H1 (cell line): ENCODE results near the gene GPHA2. TPM values are rescaled to one million over a fixed set of nuclear protein-coding genes. Genes with fewer than 3 reads are reported as not detected.

Experiments
- CTCF ChIA-PET: fragments of 300-600 bp; sonication (Branson Sonifier 250); formaldehyde crosslinking; loops from one replicate; lab custom pipeline; 2021; ENCODE audit not compliant: partially characterized antibody; lab: Charles Lee
- POLR2A ChIA-PET: fragments of 300-600 bp; sonication (Branson Sonifier 250); formaldehyde crosslinking; loops from one replicate; lab custom pipeline; 2021; ENCODE audit warnings: inconsistent platforms; ENCODE audit not compliant: partially characterized antibody; lab: Charles Lee
- DNase-seq, 2 experiments: peaks; one replicate each; pipeline versions ENCODE4 v3.0.0 to v3.0.0-alpha.2; 2010 to 2022; ENCODE audit warnings: low spot score in 2 of 2, low read depth in 1 of 2, mixed read lengths in 1 of 2
- FAIRE-seq: peaks from 2 replicates; lab custom pipeline; 2011; peaks lifted over from hg19 to GRCh38; lab: Jason Lieb, UNC
- H2AFZ ChIP-seq: 2 replicates; pipeline ENCODE4 v1.8.1; 2012; ENCODE audit warnings: low read length, inconsistent platforms
- H2AK5ac ChIP-seq: 2 replicates; pipeline ENCODE4 v1.6.1; 2013; ENCODE audit warnings: low read depth, low read length
- H2BK120ac ChIP-seq: replicated peaks from 2 replicates; pipeline ENCODE3; 2013; ENCODE audit warnings: low read depth, low read length, inconsistent platforms
- H2BK12ac ChIP-seq: 2 replicates; pipeline ENCODE4 v1.6.1; 2013; ENCODE audit warnings: low read depth, low read length
- H2BK15ac ChIP-seq: 2 replicates; pipeline ENCODE4 v1.6.1; 2013; ENCODE audit warnings: low read length
- H2BK20ac ChIP-seq: 2 replicates; pipeline ENCODE4 v1.6.1; 2013; ENCODE audit warnings: low read length
- H2BK5ac ChIP-seq: 2 replicates; pipeline ENCODE4 v1.6.1; 2013; ENCODE audit warnings: low read depth, low read length
- H3K14ac ChIP-seq: 2 replicates; pipeline ENCODE4 v1.6.1; 2013; ENCODE audit warnings: inconsistent platforms; ENCODE audit not compliant: insufficient read length
- H3K18ac ChIP-seq: 2 replicates; pipeline ENCODE4 v1.6.1; 2013; ENCODE audit warnings: low read length; ENCODE audit errors: extremely low read depth
- H3K23ac ChIP-seq: 2 replicates; pipeline ENCODE4 v1.6.1; 2013; ENCODE audit warnings: inconsistent platforms; ENCODE audit not compliant: insufficient read length
- H3K23me2 ChIP-seq: 2 replicates; pipeline ENCODE4 v1.6.1; 2013; ENCODE audit warnings: low read depth, low read length
- H3K27ac ChIP-seq: 2 replicates; pipeline ENCODE4 v1.6.1; 2011; ENCODE audit warnings: low read depth, low read length, inconsistent platforms
- H3K27me3 ChIP-seq, 4 experiments: replicated peaks in 1 of 4; 1 replicate in 1 of 4; 2 replicates in 3 of 4; pipeline versions ENCODE4 v1.6.1 to v1.8.1; 2011 to 2013; ENCODE audit warnings: low read length in 3 of 4, mild to moderate bottlenecking in 3 of 4, inconsistent platforms in 2 of 4, mixed read lengths in 2 of 4, moderate library complexity in 1 of 4; ENCODE audit not compliant: control insufficient read depth in 3 of 4, insufficient read depth in 3 of 4; ENCODE audit errors: extremely low read depth in 1 of 4
- H3K36me3 ChIP-seq, 4 experiments: 2 replicates each; pipeline versions ENCODE4 v1.6.1 to v1.8.1; 2011 to 2013; ENCODE audit warnings: mild to moderate bottlenecking in 4 of 4, low read length in 3 of 4, moderate library complexity in 2 of 4, control low read depth in 1 of 4, inconsistent platforms in 1 of 4; ENCODE audit not compliant: insufficient read depth in 4 of 4, control insufficient read depth in 2 of 4
- H3K4ac ChIP-seq: replicated peaks from 2 replicates; pipeline ENCODE3; 2013; ENCODE audit warnings: low read length, low read depth, mixed read lengths, inconsistent platforms; ENCODE audit not compliant: insufficient read length
- H3K4me1 ChIP-seq, 4 experiments: replicated peaks in 1 of 4; 1 replicate in 1 of 4; 2 replicates in 3 of 4; pipeline versions ENCODE4 v1.6.1 to v1.8.1; 2011 to 2013; ENCODE audit warnings: low read length in 3 of 4, inconsistent platforms in 2 of 4, mixed read lengths in 1 of 4; ENCODE audit not compliant: insufficient read depth in 4 of 4, control insufficient read depth in 3 of 4
- H3K4me2 ChIP-seq, 2 experiments: 2 replicates each; pipeline versions ENCODE4 v1.6.1 to v1.8.1; 2011 to 2013; ENCODE audit warnings: low read depth in 2 of 2, low read length in 2 of 2, control low read depth in 1 of 2, inconsistent platforms in 1 of 2, mild to moderate bottlenecking in 1 of 2; ENCODE audit not compliant: insufficient read depth in 1 of 2
- H3K4me3 ChIP-seq, 4 experiments: fragments of 200-600, 300-600 bp in 1 of 4; sonication (generic), shearing (Covaris generic), sonication (Bioruptor Twin) in 1 of 4; 2 replicates each; pipeline versions ENCODE4 v1.5.1 to v1.8.1; 2011 to 2016; ENCODE audit warnings: low read length in 4 of 4, low read depth in 3 of 4, control low read depth in 2 of 4, inconsistent platforms in 2 of 4, mild to moderate bottlenecking in 2 of 4, mixed read lengths in 1 of 4, moderate library complexity in 1 of 4; ENCODE audit not compliant: insufficient read depth in 2 of 4; ENCODE audit errors: extremely low read depth in 1 of 4
- H3K56ac ChIP-seq: replicated peaks from 2 replicates; pipeline ENCODE3; 2013; ENCODE audit warnings: low read depth, mild to moderate bottlenecking, mixed read lengths, low read length, inconsistent platforms; ENCODE audit not compliant: insufficient read length
- H3K79me1 ChIP-seq: 2 replicates; pipeline ENCODE4 v1.6.1; 2013; ENCODE audit warnings: low read depth, low read length, control low read depth
- H3K79me2 ChIP-seq, 2 experiments: 2 replicates each; pipeline versions ENCODE4 v1.6.1 to v1.8.1; 2012 to 2013; ENCODE audit warnings: low read length in 2 of 2, mild to moderate bottlenecking in 2 of 2, inconsistent platforms in 1 of 2; ENCODE audit not compliant: insufficient read depth in 2 of 2, control insufficient read depth in 1 of 2
- H3K9ac ChIP-seq, 4 experiments: replicated peaks in 1 of 4; 1 replicate in 1 of 4; 2 replicates in 3 of 4; pipeline versions ENCODE4 v1.6.1 to v1.8.1; 2011 to 2013; ENCODE audit warnings: low read depth in 3 of 4, low read length in 3 of 4, control low read depth in 2 of 4, mild to moderate bottlenecking in 2 of 4, moderate library complexity in 2 of 4, inconsistent platforms in 1 of 4; ENCODE audit errors: extremely low read depth in 1 of 4
- H3K9me3 ChIP-seq, 2 experiments: 2 replicates each; pipeline versions ENCODE4 v1.6.1 to v1.8.1; 2012 to 2013; ENCODE audit warnings: mild to moderate bottlenecking in 2 of 2, moderate library complexity in 2 of 2, control low read depth in 1 of 2, inconsistent platforms in 1 of 2, low read depth in 1 of 2, low read length in 1 of 2, mixed read lengths in 1 of 2; ENCODE audit not compliant: insufficient read depth in 2 of 2
- H4K20me1 ChIP-seq, 2 experiments: replicated peaks in 1 of 2; 2 replicates each; pipeline versions ENCODE3 to v1.8.1; 2011 to 2013; ENCODE audit warnings: inconsistent platforms in 2 of 2, low read length in 2 of 2, mild to moderate bottlenecking in 1 of 2; ENCODE audit not compliant: insufficient read depth in 2 of 2, control insufficient read depth in 1 of 2
- H4K5ac ChIP-seq: 2 replicates; pipeline ENCODE4 v1.6.1; 2013; ENCODE audit warnings: low read length, low read depth, mixed read lengths, inconsistent platforms; ENCODE audit not compliant: insufficient read length
- H4K8ac ChIP-seq: 2 replicates; pipeline ENCODE4 v1.8.0; 2013; ENCODE audit warnings: mild to moderate bottlenecking, moderate library complexity, low read length, inconsistent platforms; ENCODE audit not compliant: insufficient read depth; ENCODE audit errors: extremely low read depth
- H4K91ac ChIP-seq: replicated peaks from 2 replicates; pipeline ENCODE3; 2013; ENCODE audit warnings: low read length, mixed read lengths, inconsistent platforms; ENCODE audit not compliant: insufficient read length
- GTF2F1 ChIP-seq: IDR thresholded peaks from 2 replicates; pipeline ENCODE4 v1.6.1; 2012; ENCODE audit warnings: low read depth, low read length, improper control_type of control experiment, borderline replicate concordance
- RAD21 ChIP-seq, 2 experiments: IDR thresholded peaks in 1 of 2; conservative IDR thresholded peaks in 1 of 2; 2 replicates each; pipeline ENCODE4 v1.6.1; 2011; ENCODE audit warnings: low read depth in 2 of 2, low read length in 2 of 2, improper control_type of control experiment in 1 of 2, inconsistent platforms in 1 of 2, mild to moderate bottlenecking in 1 of 2, moderate library complexity in 1 of 2
- SIRT6 ChIP-seq: IDR thresholded peaks from one replicate; pipeline ENCODE4 v1.7.1; 2012; ENCODE audit warnings: low read length, inconsistent platforms
- SP4 ChIP-seq: IDR thresholded peaks from 2 replicates; pipeline ENCODE4 v1.6.1; 2012; ENCODE audit warnings: low read length, inconsistent platforms
- WGBS, 2 experiments: shearing (Covaris generic) in 1 of 2; methylation state at CpG; one replicate each; pipeline versions ENCODE4 v1.1.6 to v1.1.7; 2013 to 2015; ENCODE audit warnings: low lambda C conversion rate in 2 of 2, mixed read lengths in 2 of 2, inconsistent platforms in 1 of 2, low coverage in 1 of 2, missing lambda C conversion rate in 1 of 2; ENCODE audit not compliant: insufficient replicate concordance in 2 of 2, insufficient coverage in 1 of 2, insufficient read length in 1 of 2; ENCODE audit errors: extremely low coverage in 1 of 2, missing lambda C conversion rate in 1 of 2; 5-methylcytosine and 5-hydroxymethylcytosine counted together
- polyA plus RNA-seq, 7 experiments: library from polyadenylated mRNA; depleted of rRNA in 3 of 7; stranded (reverse) in 5 of 7; unstranded in 2 of 7; fragments of >200 nt in 5 of 7; fragments of 200-250 nt in 2 of 7; gene quantifications; 1 replicate in 5 of 7; 2 replicates in 1 of 7; 4 replicates in 1 of 7; pipeline versions ENCODE4 v1.2.1 to v1.2.3, GENCODE V29; 2011 to 2013; ENCODE audit warnings: missing spikeins in 2 of 7, mixed read lengths in 2 of 7
- total RNA-seq: library from RNA; stranded (reverse); fragmentation: NEBNext Ultra II Directional; extraction: Animal tissue kit (Norgen Biotek cat#: 25700); gene quantifications from 2 replicates; pipeline ENCODE4 v1.2.1, GENCODE V29; 2021
- TF ChIP-seq, protein P1 (sequence below): IDR thresholded peaks from 2 replicates; pipeline ENCODE4 v1.6.1; 2012; ENCODE audit warnings: low read length, inconsistent platforms

GPHA2 gene
- total and polyA plus RNA-seq, 2 of the 8 experiments (the other 6 are each of a cell fraction or from before 2014, with no cell fraction given) = 0.97 to 4.4 TPM

DNA sequence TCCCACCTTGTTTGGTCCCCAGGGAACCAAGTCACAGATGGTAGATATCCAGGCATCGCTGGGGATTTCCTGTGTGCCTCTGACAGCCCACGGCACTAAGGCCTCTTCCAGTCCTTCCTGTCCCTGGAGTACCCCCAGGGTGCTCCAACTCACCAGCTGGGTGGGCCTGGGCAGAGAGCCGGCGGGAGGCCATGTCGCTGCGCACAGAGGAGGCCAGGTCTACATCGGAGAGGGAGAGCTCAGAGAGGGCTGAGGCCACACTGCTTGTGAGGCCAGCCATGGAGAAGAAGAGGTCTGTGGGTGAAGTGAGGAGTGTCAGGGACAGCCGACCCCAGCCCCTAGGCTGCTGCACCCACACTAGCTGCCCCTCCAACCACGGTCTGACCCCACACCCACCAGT, 24.0 kb downstream of the GPHA2 start:
- Histone ChIP-seq H4K91ac (no peak overlapping the region), H3K36me3 (peaks cover 4 to 19% (median 11%) of the 10 kb centered on the region in 4 experiments; a peak in 5 of 8 replicates), H3K56ac (no peak overlapping the region), H3K23me2 (peaks cover 7% of the 10 kb centered on the region), H2BK120ac (no peak overlapping the region), H3K4me2 (no peak overlapping the region), H2BK20ac (no peak overlapping the region), H2AFZ (no peak overlapping the region), H4K20me1 (peaks cover 2 to 5% of the 10 kb centered on the region in 2 experiments), H2BK5ac (no peak overlapping the region), H3K9me3 (no peaks in the 10 kb centered on the region), H3K14ac (no peak overlapping the region), H2BK15ac (no peak overlapping the region), H3K27ac (no peak overlapping the region), H3K4me3 (no peak overlapping the region), H4K8ac (no peak overlapping the region), H2AK5ac (no peak overlapping the region), H3K23ac (no peak overlapping the region), H4K5ac (no peak overlapping the region), H3K27me3 (no peaks in the 10 kb centered on the region), H2BK12ac (no peak overlapping the region), H3K79me1 (0 out of 2 replicates have a peak, but pooled peaks cover 3% of the 10 kb centered on the region), H3K79me2 (no peaks in the 10 kb centered on the region), H3K18ac (no peak overlapping the region), H3K4ac (no peak overlapping the region), H3K4me1 (peaks cover 0 to 11% (median 4%) of the 10 kb centered on the region in 4 experiments; a peak in 5 of 7 replicates), H3K9ac (no peak overlapping the region)
- FAIRE-seq (no peak), DNase-seq (no peak)
- TF ChIP-seq, protein P1, sequence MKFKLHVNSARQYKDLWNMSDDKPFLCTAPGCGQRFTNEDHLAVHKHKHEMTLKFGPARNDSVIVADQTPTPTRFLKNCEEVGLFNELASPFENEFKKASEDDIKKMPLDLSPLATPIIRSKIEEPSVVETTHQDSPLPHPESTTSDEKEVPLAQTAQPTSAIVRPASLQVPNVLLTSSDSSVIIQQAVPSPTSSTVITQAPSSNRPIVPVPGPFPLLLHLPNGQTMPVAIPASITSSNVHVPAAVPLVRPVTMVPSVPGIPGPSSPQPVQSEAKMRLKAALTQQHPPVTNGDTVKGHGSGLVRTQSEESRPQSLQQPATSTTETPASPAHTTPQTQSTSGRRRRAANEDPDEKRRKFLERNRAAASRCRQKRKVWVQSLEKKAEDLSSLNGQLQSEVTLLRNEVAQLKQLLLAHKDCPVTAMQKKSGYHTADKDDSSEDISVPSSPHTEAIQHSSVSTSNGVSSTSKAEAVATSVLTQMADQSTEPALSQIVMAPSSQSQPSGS = no peak
- TF ChIP-seq SP4 (no peak), SIRT6 (no peak), GTF2F1 (no peak), RAD21 (IDR thresholded peaks at IDR 0.05 in 1 of 2, conservative IDR thresholded peaks at IDR 0.05 in 1 of 2; ENCODE audit: low read depth in 2 of 2, low read length in 2 of 2) (no peak)
- 91% methylated on average over 9 of the region's 9 CpGs; no CpG with 5 or more reads in 1 of the 2 experiments for WGBS, 2 experiments
- ChIA-PET CTCF (interaction anchor here (0.7 to 2.7 kb wide), 8 partner anchors 13 to 200 kb away, joined by 3 to 19 read pairs (median 4); partner anchors contain the start of genes ARL2, BATF2 and TM7SF2), POLR2A (interaction anchor here (0.9 to 1.4 kb wide), 2 partner anchors 12 to 13 kb away, joined by 3 read pairs; partner anchors contain the start of gene PPP2R5B)
